ENCODE results near the gene ZNF639. TPM values are rescaled to one million over a fixed set of nuclear protein-coding genes. Genes with fewer than 3 reads are reported as not detected.
"Not testable (repeated sequence)": the region's sequence is repeated elsewhere in the genome, so short reads cannot be mapped to it uniquely, and the experiment has no call there.

The ZNF639 gene
- total RNA-seq, 1 experiment from 2014 or later, result 44.1 TPM

DNA sequence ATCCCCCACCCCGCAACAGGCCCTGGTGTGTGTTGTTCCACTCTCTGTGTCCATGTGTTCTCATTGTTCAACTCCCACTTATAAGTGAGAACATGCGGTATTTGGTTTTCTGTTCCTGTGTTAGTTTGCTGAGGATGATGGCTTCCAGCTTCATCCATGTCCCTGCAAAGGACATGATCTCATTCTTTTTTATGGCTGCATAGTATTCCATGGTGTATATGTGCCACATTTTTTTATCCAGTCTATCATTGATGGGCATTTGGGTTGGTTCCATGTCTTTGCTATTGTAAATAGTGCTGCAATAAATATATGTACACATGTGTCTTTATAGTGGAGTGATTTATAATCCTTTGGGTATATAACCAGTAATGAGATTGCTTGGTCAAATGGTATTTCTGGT lies 48.4 kb upstream of the ZNF639 start:
- not testable (repeated sequence) for H3T11ph ChIP-seq (ENCODE audit: low read length); H3K36me3 Mint-ChIP-seq (ENCODE audit: insufficient read depth in 1 of 3, low read depth in 3 of 3); H3K9ac ChIP-seq (ENCODE audit: extremely low read depth, insufficient read length, low read length); H3K23ac ChIP-seq (ENCODE audit: insufficient read length, low read depth, low read length); H4K8ac ChIP-seq (replicated peaks; ENCODE audit: insufficient read length, low read depth, low read length); H3K9me3 Mint-ChIP-seq; H3K79me2 ChIP-seq (ENCODE audit: insufficient read depth, low read length); DNase-seq; H3K27me3 ChIP-seq (ENCODE audit: insufficient read depth, low read length); H4K91ac ChIP-seq (ENCODE audit: insufficient read length, low read depth, low read length); H3K4me1 Mint-ChIP-seq; H3K4me1 ChIP-seq (ENCODE audit: insufficient read depth, low read length); H4K20me1 ChIP-seq (ENCODE audit: control insufficient read depth, insufficient read depth, insufficient read length); H2AK5ac ChIP-seq (ENCODE audit: insufficient read length, low read length); H3K27me3 Mint-ChIP-seq (ENCODE audit: low read depth); H3K4me2 ChIP-seq (ENCODE audit: insufficient read depth, insufficient read length, low read length); H3K79me1 ChIP-seq (ENCODE audit: insufficient read depth, low read depth, low read length, poor library complexity, severe bottlenecking); H3K56ac ChIP-seq (ENCODE audit: insufficient read length, low read depth, low read length); H3K23me2 ChIP-seq (ENCODE audit: insufficient read length, low read depth, low read length, poor library complexity, severe bottlenecking); H2BK5ac ChIP-seq (ENCODE audit: insufficient read length, low read length); H3K14ac ChIP-seq (ENCODE audit: insufficient read depth, low read length); H3K4me3 Mint-ChIP-seq; H3K27ac ChIP-seq (ENCODE audit: insufficient read length, low read depth, low read length); H2BK15ac ChIP-seq (ENCODE audit: low read depth, low read length); H3K9me3 ChIP-seq (ENCODE audit: control insufficient read depth, low read depth, low read length); H2AFZ ChIP-seq (ENCODE audit: low read length); H2BK20ac ChIP-seq (ENCODE audit: low read depth, low read length, poor library complexity, severe bottlenecking); H4K5ac ChIP-seq (ENCODE audit: insufficient read length, low read depth, low read length); H3K27ac Mint-ChIP-seq; H3K4ac ChIP-seq (ENCODE audit: low read depth, low read length); H2BK120ac ChIP-seq (ENCODE audit: low read depth, low read length, poor library complexity, severe bottlenecking); H3K18ac ChIP-seq (ENCODE audit: insufficient read length, low read depth, low read length); H2BK12ac ChIP-seq (ENCODE audit: insufficient read length, low read depth, low read length)
- no CpG with 5 or more reads among the region's 2 CpGs for WGBS (ENCODE audit: extremely low coverage, insufficient read length, low lambda C conversion rate)
